ENCODE measurements around the gene FDXACB1.

DNA sequence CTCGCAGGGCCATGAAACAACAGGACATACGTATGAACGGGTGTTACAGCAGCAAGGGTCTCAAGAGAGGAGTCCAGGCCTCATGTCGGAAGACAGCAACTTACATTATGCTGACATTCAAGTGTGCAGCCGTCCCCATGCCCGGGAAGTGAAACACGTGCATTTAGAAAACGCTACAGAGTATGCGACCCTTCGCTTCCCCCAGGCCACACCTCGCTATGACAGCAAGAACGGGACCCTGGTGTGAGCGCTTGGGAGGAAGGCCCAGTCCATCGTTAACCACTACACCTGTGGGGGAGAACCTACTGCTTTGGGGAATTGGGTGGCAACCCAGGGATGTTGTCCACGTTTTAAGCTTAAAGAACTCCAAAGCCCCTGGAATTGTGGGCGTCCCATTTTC, 47.0 kb upstream of the FDXACB1 start:
- TF ChIP-seq POLR2A (IDR thresholded peaks at IDR 0.05; ENCODE audit: low read depth, low read length), result no peak
- TF ChIP-seq, protein P1, sequence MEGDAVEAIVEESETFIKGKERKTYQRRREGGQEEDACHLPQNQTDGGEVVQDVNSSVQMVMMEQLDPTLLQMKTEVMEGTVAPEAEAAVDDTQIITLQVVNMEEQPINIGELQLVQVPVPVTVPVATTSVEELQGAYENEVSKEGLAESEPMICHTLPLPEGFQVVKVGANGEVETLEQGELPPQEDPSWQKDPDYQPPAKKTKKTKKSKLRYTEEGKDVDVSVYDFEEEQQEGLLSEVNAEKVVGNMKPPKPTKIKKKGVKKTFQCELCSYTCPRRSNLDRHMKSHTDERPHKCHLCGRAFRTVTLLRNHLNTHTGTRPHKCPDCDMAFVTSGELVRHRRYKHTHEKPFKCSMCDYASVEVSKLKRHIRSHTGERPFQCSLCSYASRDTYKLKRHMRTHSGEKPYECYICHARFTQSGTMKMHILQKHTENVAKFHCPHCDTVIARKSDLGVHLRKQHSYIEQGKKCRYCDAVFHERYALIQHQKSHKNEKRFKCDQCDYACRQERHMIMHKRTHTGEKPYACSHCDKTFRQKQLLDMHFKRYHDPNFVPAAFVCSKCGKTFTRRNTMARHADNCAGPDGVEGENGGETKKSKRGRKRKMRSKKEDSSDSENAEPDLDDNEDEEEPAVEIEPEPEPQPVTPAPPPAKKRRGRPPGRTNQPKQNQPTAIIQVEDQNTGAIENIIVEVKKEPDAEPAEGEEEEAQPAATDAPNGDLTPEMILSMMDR (conservative IDR thresholded peaks at IDR 0.05; ENCODE audit: low read depth, low read length), result no peak
- no peak for TF ChIP-seq MXI1 (IDR thresholded peaks at IDR 0.05; ENCODE audit: borderline replicate concordance, low read depth, low read length)
- TF ChIP-seq BHLHE40 (IDR thresholded peaks at IDR 0.05; ENCODE audit: low read depth, low read length), result no peak
- no peak for TF ChIP-seq MAZ (IDR thresholded peaks at IDR 0.05; ENCODE audit: borderline replicate concordance, low read depth, low read length)
